ENCODE results near the gene VSX2.
"Not testable (repeated sequence)": the region's sequence is repeated elsewhere in the genome, so short reads cannot be mapped to it uniquely, and the experiment has no call there.

Gene VSX2

GRCh38 chr14:74258764-74259035, 19.5 kb downstream of the VSX2 start:
- DNase-seq (ENCODE audit: low read depth in 2 of 3, low spot score in 1 of 3) = no peak

DNA sequence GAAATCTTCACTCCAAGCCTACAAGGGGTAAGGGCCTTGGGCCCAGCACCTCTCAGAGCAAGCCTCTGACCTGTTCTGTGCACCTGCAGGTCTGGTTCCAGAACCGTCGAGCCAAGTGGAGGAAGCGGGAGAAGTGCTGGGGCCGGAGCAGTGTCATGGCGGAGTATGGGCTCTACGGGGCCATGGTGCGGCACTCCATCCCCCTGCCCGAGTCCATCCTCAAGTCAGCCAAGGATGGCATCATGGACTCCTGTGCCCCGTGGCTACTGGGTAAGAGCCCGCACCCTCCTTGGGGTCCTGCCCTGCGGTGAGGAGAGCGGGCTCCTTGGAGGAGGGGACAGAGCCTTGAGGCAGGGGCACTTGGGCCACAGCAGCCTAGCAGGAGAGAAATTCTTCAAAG, 20.3 kb downstream of the VSX2 start:
- DNase-seq (ENCODE audit: low read depth in 2 of 3, low spot score in 1 of 3) = no peak

GRCh38 chr14:74260525-74261233, 21.4 kb downstream of the VSX2 start:
- DNase-seq (ENCODE audit: low read depth in 2 of 3, low spot score in 1 of 3) = no peak

- no peak for DNase-seq (ENCODE audit: low read depth in 2 of 3, low spot score in 1 of 3)
Observed at GRCh38 chr14:74261288-74261687, 22.0 kb downstream of the VSX2 start.

DNA sequence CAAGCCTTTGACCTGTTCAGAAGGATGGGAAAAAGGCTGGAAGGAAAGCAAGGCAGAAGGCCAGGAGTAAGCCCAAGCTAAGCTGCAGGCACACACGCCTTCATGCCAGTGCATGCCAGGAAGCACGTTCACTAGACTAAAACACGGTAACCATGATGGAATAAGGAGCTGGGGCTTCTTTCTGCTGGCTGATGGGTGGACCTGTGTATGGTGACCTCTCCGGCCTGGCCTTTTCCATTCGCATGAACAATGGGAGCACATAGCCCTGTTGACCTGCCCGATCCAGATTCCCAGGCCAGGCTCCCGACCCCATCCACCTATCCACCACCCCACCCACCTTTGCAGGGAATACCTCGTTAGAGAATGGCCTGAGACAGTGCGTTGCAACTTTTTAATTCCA, 22.8 kb downstream of the VSX2 start:
- DNase-seq (ENCODE audit: low read depth in 2 of 3, low spot score in 1 of 3) = no peak

- no peak for DNase-seq (ENCODE audit: low read depth in 2 of 3, low spot score in 1 of 3)
Observed at GRCh38 chr14:74263181-74263580, 23.9 kb downstream of the VSX2 start.

GRCh38 chr14:74263921-74264320, 24.7 kb downstream of the VSX2 start:
- DNase-seq (ENCODE audit: low read depth in 2 of 3, low spot score in 1 of 3) = no peak

DNA sequence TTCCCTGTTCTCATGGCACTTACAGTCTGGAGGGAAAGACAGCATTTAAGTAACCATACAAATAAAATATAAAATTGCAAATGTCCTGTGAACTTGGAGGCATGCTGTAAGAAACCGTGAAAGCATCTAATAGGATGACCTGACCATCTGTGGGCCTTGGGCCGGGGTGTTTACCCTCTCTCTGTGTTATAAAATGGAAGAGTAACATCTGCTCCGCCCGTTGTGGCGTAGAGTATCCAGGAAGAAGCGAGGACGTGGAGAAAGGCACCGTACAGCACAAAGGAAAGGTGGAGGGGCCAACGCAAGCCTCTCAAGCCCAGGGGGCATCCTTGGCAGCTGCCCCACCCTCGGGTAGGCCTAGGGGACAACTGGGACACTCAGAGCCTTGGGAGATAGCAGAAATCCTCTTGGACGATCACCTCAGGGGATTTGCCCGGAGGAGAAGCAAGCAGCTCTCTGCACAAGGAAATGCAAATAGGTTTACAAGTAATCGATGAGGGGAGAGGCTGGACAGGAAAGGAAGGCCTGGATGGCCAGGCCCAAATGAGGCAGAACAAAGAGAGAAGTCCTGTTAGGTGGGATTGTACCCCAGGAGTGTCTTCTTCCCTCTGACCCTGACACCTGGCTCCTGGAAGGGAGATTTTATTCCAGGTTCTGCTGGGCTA, 26.2 kb downstream of the VSX2 start:
- DNase-seq (ENCODE audit: low read depth in 2 of 3, low spot score in 1 of 3) = no peak

- DNase-seq (ENCODE audit: low read depth in 2 of 3, low spot score in 1 of 3) = no peak
Observed at GRCh38 chr14:74267588-74267987, 28.3 kb downstream of the VSX2 start.

GRCh38 chr14:74270382-74271177, 31.3 kb downstream of the VSX2 start:
- DNase-seq (ENCODE audit: low read depth in 2 of 3, low spot score in 1 of 3) = not testable (repeated sequence)

GRCh38 chr14:74271365-74271764, 32.1 kb downstream of the VSX2 start:
- DNase-seq (ENCODE audit: low read depth in 2 of 3, low spot score in 1 of 3) = no peak

- no peak for DNase-seq (ENCODE audit: low read depth in 2 of 3, low spot score in 1 of 3)
Observed at GRCh38 chr14:74275241-74275841, 36.1 kb downstream of the VSX2 start.

DNA sequence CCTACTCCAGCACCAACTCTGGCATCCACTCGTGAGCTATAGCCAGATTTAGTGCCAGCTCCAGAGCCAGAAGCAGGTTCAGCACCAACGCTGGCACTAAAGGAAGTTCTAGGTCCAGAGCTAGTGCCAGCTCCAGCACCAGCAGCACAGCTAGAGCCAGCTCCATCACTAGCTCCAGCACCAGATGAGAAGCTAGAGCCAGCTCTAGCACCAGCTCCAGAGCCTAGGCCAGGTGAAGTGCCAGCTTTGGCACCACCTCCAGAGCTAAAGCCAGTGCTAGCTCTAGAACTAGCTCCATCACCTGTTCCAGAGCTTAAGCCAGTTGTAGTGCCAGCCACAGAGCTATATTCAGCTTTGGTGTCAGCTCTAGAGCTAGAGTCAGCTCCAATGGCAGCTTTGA, 38.8 kb downstream of the VSX2 start:
- no peak for DNase-seq (ENCODE audit: low read depth in 2 of 3, low spot score in 1 of 3)

DNA sequence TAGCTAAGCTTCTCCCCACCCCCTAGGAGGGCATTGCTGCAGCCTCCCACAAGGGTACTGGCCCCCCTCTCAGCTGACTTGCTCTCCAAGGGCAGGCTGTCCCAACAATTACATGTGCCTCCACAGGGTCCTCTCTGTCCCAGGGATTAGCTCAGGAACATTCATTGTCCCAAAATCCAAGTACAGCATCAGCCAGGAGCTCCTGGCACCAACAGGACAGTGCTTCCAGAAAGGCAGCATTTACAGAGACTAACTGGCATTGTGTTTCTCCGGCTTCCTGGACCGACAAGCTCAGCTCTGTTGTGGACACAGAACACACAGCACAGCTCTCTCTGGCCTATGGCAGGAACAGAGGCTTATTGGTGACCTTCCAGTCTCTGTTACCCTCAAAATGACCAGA, 41.8 kb downstream of the VSX2 start:
- no peak for DNase-seq (ENCODE audit: low read depth in 2 of 3, low spot score in 1 of 3)

DNA sequence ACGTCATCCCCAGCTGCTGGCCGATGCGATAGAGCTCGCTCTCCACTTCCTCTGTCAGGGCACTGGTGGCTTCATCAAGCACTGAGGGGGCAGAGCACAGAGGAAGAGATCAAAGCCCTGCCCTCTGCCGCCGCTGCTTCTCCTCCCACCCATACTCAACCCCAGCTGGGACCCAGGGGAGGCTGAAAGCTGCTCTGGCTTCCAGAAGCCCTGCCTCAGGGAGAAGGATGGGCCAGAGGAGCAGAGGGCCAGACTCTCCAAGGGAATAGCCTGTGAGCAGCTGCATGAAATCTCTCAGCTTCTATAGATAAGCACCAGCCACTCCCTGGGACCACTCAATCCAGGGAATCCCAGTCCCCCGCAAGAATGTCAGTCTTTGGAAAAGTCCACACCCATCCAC, 47.5 kb downstream of the VSX2 start:
- DNase-seq (ENCODE audit: low read depth in 2 of 3, low spot score in 1 of 3) = no peak

GRCh38 chr14:74289801-74290200, 50.6 kb downstream of the VSX2 start:
- no peak for DNase-seq (ENCODE audit: low read depth in 2 of 3, low spot score in 1 of 3)

DNA sequence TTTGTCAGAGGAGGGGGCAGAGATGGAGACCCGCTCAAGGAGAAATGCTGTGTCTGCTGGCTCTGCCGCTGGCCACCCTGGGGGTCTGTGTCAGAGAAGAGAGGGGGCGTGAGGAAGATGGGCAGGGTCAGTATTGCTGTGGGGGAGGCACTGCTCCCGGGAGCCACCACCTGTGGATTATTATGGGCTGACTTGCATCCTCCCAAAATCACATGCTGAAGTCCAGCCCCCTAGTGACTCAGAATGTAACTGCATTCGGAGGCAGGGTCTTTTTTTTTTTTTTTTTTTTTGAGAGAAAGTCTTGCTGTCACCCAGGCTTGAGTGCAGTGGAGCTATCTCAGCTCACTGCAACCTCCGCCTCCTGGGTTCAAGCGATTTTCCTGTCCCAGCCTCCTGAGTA, 51.2 kb downstream of the VSX2 start:
- no peak for DNase-seq (ENCODE audit: low read depth in 2 of 3, low spot score in 1 of 3)

DNA sequence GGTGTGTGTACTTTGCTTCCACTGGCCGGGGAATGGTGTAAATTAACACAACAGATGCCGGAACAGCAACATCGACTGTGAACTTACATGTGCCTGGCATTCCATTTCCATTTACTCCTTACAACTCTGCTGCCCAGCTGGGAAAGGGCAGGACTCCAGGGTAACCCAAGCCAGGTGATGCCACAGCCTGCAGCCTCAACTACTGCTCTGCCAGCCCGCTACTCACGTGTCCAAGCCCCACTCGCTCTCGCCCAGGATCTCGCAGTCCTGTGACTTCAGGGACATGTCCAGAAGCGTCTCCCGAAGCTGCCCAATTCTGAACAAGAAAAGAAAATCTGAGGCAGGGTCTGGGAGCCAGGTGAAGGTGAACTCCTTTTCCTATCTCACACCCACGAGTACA, 52.8 kb downstream of the VSX2 start:
- no peak for DNase-seq (ENCODE audit: low read depth in 2 of 3, low spot score in 1 of 3)

- DNase-seq (ENCODE audit: low read depth in 2 of 3, low spot score in 1 of 3) = no peak
Observed at GRCh38 chr14:74293606-74294005, 54.4 kb downstream of the VSX2 start.

DNA sequence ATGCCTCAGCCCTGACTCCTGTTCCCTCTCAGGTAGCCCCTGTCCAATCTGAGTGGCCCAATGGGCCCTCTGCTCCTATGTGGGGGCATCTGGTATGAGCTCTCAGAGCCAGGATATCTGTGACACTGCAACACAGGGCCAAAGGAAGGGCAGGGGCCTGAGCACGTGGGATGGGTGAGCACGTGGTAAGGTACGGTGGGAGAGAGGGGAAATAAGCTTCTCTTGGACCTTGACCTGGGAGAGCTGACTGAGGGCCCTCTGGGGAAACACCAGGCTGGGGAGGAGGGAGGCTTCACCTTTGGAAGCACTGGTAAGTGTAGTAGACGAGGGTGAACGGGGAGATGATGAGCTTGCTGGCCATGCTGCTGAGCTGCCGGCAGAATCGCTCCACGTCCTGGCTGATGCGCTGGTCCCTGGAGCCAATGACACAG, 56.8 kb downstream of the VSX2 start:
- no peak for DNase-seq (ENCODE audit: low read depth in 2 of 3, low spot score in 1 of 3)

DNA sequence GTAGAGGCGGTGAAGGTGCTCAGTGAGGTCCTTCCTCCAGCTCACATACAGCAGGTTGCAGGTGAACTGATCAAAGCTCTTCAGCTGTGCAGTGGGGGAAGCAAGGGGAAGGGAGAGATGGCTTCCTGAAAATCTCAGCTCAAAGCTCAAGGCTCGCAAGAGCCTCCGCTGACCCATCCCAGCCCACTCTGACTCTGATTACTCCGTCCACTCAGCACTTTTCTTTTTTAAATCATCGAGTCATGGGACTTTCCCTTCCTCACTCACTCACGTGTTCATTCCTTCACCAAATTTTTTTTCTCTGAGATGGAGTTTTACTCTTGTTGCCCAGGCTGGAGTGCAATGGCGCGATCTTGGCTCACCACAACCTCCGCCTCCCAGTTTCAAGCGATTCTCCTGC, 58.7 kb downstream of the VSX2 start:
- no peak for DNase-seq (ENCODE audit: low read depth in 2 of 3, low spot score in 1 of 3)

DNA sequence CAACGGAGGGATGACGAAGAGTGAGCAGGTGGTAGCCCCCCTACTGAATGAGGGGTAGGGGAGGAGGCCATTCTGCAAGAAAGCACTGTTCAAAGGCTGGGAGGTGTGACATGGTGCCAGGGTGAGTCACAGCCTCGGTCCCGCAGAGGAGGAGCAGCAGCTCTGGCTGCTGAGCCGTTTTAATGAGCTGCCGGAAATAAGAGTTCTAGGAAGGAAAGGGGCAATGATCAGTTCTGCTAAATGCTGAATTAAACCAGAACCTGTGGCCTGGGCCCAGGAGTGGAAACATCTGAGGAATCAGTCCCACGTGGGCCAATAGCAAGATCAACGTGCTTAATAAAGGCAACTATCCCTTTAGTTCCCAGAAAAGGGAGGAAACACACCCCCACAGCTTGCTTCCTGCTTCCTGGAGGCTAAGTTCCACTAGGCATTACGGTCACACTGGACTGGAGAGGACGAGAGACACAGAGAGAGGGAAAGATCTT, 59.9 kb downstream of the VSX2 start:
- DNase-seq (ENCODE audit: low read depth in 2 of 3, low spot score in 1 of 3) = no peak

Measured in stimulated activated CD4-positive, alpha-beta T cell treated with anti-CD3 and anti-CD28 coated beads, Interleukin-12 subunit alpha, Interleukin-12 subunit beta, amount 100 ng/mL, for 48 hours (primary cell).